GM23248 (cell line): ENCODE measurements around the gene HSCB. TPM values are rescaled to one million over a fixed set of nuclear protein-coding genes. Genes with fewer than 3 reads are reported as not detected.
"Not testable (repeated sequence)": the region's sequence is repeated elsewhere in the genome, so short reads cannot be mapped to it uniquely, and the experiment has no call there.

ENCODE experiments used
- DNase-seq: peaks from one replicate; pipeline ENCODE4 v3.0.0-alpha.2; 2015
- H2AFZ ChIP-seq: fragments of 200-600 bp; sonication (generic); 2 replicates; pipeline ENCODE4 v1.6.1; 2016; ENCODE audit warnings: antibody characterized with exemption
- H3F3A ChIP-seq: fragments of 200-600 bp; sonication (generic); 2 replicates; pipeline ENCODE4 v1.6.1; 2016; ENCODE audit warnings: mild to moderate bottlenecking, antibody characterized with exemption, mixed run types; ENCODE audit not compliant: insufficient read depth
- H3K27ac ChIP-seq: fragments of 200-600 bp; sonication (generic); 2 replicates; pipeline ENCODE4 v1.5.1; 2016; ENCODE audit warnings: mild to moderate bottlenecking
- H3K27me3 ChIP-seq: fragments of 200-600 bp; sonication (generic); replicated peaks from 2 replicates; pipeline ENCODE4 v1.6.1; 2016; ENCODE audit warnings: mild to moderate bottlenecking; ENCODE audit not compliant: insufficient read depth
- H3K36me3 ChIP-seq: fragments of 200-600 bp; sonication (generic); 2 replicates; pipeline ENCODE4 v1.6.1; 2016; ENCODE audit warnings: low read depth, mild to moderate bottlenecking
- H3K4me1 ChIP-seq: fragments of 200-600 bp; sonication (generic); 2 replicates; pipeline ENCODE4 v1.6.1; 2016; ENCODE audit warnings: mild to moderate bottlenecking; ENCODE audit not compliant: insufficient read depth
- H3K4me2 ChIP-seq: fragments of 200-600 bp; sonication (generic); one replicate; pipeline ENCODE4 v1.6.1; 2016; ENCODE audit warnings: mild to moderate bottlenecking; ENCODE audit not compliant: unreplicated experiment
- H3K4me3 ChIP-seq: fragments of 200-600 bp; sonication (generic); 2 replicates; pipeline ENCODE4 v1.5.1; 2016; ENCODE audit warnings: mild to moderate bottlenecking
- H3K79me2 ChIP-seq: fragments of 200-600 bp; sonication (generic); 2 replicates; pipeline ENCODE4 v1.6.1; 2016; ENCODE audit warnings: mild to moderate bottlenecking; ENCODE audit not compliant: insufficient read depth
- H3K9ac ChIP-seq: fragments of 200-600 bp; sonication (generic); 2 replicates; pipeline ENCODE4 v1.6.1; 2016; ENCODE audit warnings: mild to moderate bottlenecking
- H3K9me2 ChIP-seq: fragments of 200-600 bp; sonication (generic); 2 replicates; pipeline ENCODE4 v1.6.1; 2016; ENCODE audit warnings: mixed run types, mild to moderate bottlenecking, moderate library complexity; ENCODE audit not compliant: insufficient read depth
- H3K9me3 ChIP-seq: fragments of 200-600 bp; sonication (generic); one replicate; pipeline ENCODE4 v1.6.1; 2017; ENCODE audit warnings: low read depth
- H4K20me1 ChIP-seq: fragments of 200-600 bp; sonication (generic); 2 replicates; pipeline ENCODE4 v1.6.0; 2016; ENCODE audit not compliant: insufficient read depth
- EZH2 ChIP-seq: fragments of 200-600 bp; sonication (generic); IDR thresholded peaks from 2 replicates; pipeline ENCODE4 v1.6.1; 2018; ENCODE audit warnings: antibody characterized with exemption, mild to moderate bottlenecking; ENCODE audit not compliant: insufficient read depth, poor library complexity, severe bottlenecking
- EZH2phosphoT487 ChIP-seq: fragments of 200-600 bp; sonication (generic); IDR thresholded peaks from 2 replicates; pipeline ENCODE4 v1.6.1; 2018; ENCODE audit warnings: antibody characterized with exemption, moderate library complexity, mild to moderate bottlenecking, low read depth; ENCODE audit not compliant: insufficient read depth
- WGBS, 2 experiments: methylation state at CpG; one replicate each; pipeline ENCODE4 v1.1.6; 2015 to 2017; ENCODE audit warnings: low lambda C conversion rate in 2 of 2, low coverage in 1 of 2; ENCODE audit errors: missing lambda C conversion rate in 2 of 2; 5-methylcytosine and 5-hydroxymethylcytosine counted together
- in situ Hi-C: fragments of 300-500 bp; cut with MboI; formaldehyde crosslinking; loops from 2 replicates; pipeline ENCODE4 v1.15.0; 2020
- polyA plus RNA-seq: library from polyadenylated mRNA; unstranded; fragments of >200 nt; fragmentation: Nextera tagmentation; extraction: Ambion mirVana; gene quantifications from 2 replicates; pipeline ENCODE4 v1.2.1, GENCODE V29; 2016
- total RNA-seq: library from RNA; depleted of rRNA; stranded (reverse); fragments of >200 nt; shearing (Covaris generic); gene quantifications from 2 replicates; pipeline ENCODE4 v1.2.3, GENCODE V29; 2014

Gene HSCB
- total and polyA plus RNA-seq, 2 experiments from 2014 or later = 12.0 to 25.9 TPM

GRCh38 chr22:28759861-28760560 is 18.2 kb downstream of the HSCB start:
- no peak overlapping the region for H3K9ac ChIP-seq
- no peaks in the 10 kb centered on the region for H3K27me3 ChIP-seq
- H3F3A ChIP-seq = no peaks in the 10 kb centered on the region
- H3K4me1 ChIP-seq = no peaks in the 10 kb centered on the region
- H3K4me2 ChIP-seq = no peak overlapping the region
- H3K9me2 ChIP-seq = no peaks in the 10 kb centered on the region
- in situ Hi-C loops = no loop called here
- H3K27ac ChIP-seq = no peak overlapping the region
- H3K4me3 ChIP-seq = no peak overlapping the region
- TF ChIP-seq EZH2phosphoT487 = no peak
- TF ChIP-seq EZH2 = no peak
- H3K79me2 ChIP-seq = no peaks in the 10 kb centered on the region
- no peak overlapping the region for H2AFZ ChIP-seq
- WGBS, 2 experiments = 68 to 70% methylated on average over 3 of the region's 3 CpGs
- H4K20me1 ChIP-seq = no peaks in the 10 kb centered on the region
- no peak for DNase-seq
- H3K9me3 ChIP-seq = no peaks in the 10 kb centered on the region
- H3K36me3 ChIP-seq = no peaks in the 10 kb centered on the region

GRCh38 chr22:28761449-28761755 is 19.6 kb downstream of the HSCB start:
- H3K4me2 ChIP-seq = no peak overlapping the region
- H3K4me3 ChIP-seq = no peak overlapping the region
- no peaks in the 10 kb centered on the region for H3K9me2 ChIP-seq
- no peak overlapping the region for H3K27ac ChIP-seq
- TF ChIP-seq EZH2 (no peak), EZH2phosphoT487 (no peak)
- no peak for DNase-seq
- no peaks in the 10 kb centered on the region for H3K27me3 ChIP-seq
- H3K36me3 ChIP-seq = no peaks in the 10 kb centered on the region
- H3K9me3 ChIP-seq = no peaks in the 10 kb centered on the region
- no peaks in the 10 kb centered on the region for H3K4me1 ChIP-seq
- in situ Hi-C loops = no loop called here
- no peak overlapping the region for H3K9ac ChIP-seq
- H3F3A ChIP-seq = no peaks in the 10 kb centered on the region
- H4K20me1 ChIP-seq = no peaks in the 10 kb centered on the region
- H3K79me2 ChIP-seq = no peaks in the 10 kb centered on the region
- H2AFZ ChIP-seq = no peak overlapping the region
- WGBS, 2 experiments = 90 to 93% methylated on average over 10 of the region's 10 CpGs

GRCh38 chr22:28762000-28762399 is 20.2 kb downstream of the HSCB start:
- H3K79me2 ChIP-seq, H3K27ac ChIP-seq, H3K9me2 ChIP-seq, in situ Hi-C loops, H3K4me2 ChIP-seq, H4K20me1 ChIP-seq, H3K36me3 ChIP-seq, DNase-seq, H3F3A ChIP-seq, H3K4me3 ChIP-seq, H3K27me3 ChIP-seq, H3K4me1 ChIP-seq, H3K9ac ChIP-seq, H3K9me3 ChIP-seq, H2AFZ ChIP-seq: not testable (repeated sequence)
- WGBS, 2 experiments = 61 to 69% methylated on average over 4 of the region's 4 CpGs

- H4K20me1 ChIP-seq = no peaks in the 10 kb centered on the region
- 79 to 81% methylated on average over 3 of the region's 3 CpGs for WGBS, 2 experiments
- in situ Hi-C loops = no loop called here
Observed at GRCh38 chr22:28766628-28767027, 24.8 kb downstream of the HSCB start.

More at GRCh38 chr22:28766628-28767027, 24.8 kb downstream of the HSCB start:
- Histone ChIP-seq H3K9me2 (no peaks in the 10 kb centered on the region), H3K79me2 (no peaks in the 10 kb centered on the region), H3K4me3 (no peak overlapping the region), H3K36me3 (no peaks in the 10 kb centered on the region), H3F3A (no peaks in the 10 kb centered on the region), H2AFZ (no peak overlapping the region), H3K9me3 (no peaks in the 10 kb centered on the region), H3K9ac (no peak overlapping the region), H3K27me3 (no peaks in the 10 kb centered on the region), H3K4me1 (no peaks in the 10 kb centered on the region), H3K27ac (no peak overlapping the region), H3K4me2 (no peak overlapping the region)
- TF ChIP-seq EZH2 = no peak
- TF ChIP-seq EZH2phosphoT487 = no peak
- DNase-seq = no peak
